Left colon (tissue), 2 donors: ENCODE measurements around the gene TARS2. TPM values are rescaled to one million over a fixed set of nuclear protein-coding genes. Genes with fewer than 3 reads are reported as not detected.

Experiments used
- ATAC-seq: fragments of 200-7000 bp; cut with Tn5 transposase; one replicate; pipeline ENCODE4 v1.9.1; 2020; ENCODE audit warnings: mild to moderate bottlenecking, moderate library complexity
- DNase-seq, 2 donors: peaks; one replicate each; pipeline ENCODE4 v3.0.0-alpha.2; 2020
- intact Hi-C, 2 donors: fragments of 100-400 bp; cut with DNase I in 1 of 2; cut with micrococcal nuclease in 1 of 2; formaldehyde crosslinking; loops; one replicate each; pipeline versions ENCODE4 v1.11.2 to v1.14.0; 2022; cut with DNase I, micrococcal nuclease
- microRNA-seq, 2 donors: library from miRNA; unstranded; fragments of <30 nt; microRNA quantifications; one replicate each; pipeline versions ENCODE4 v1.1.0 to v1.2.0, GENCODE V29; 2020
- total RNA-seq, 2 donors: library from RNA; stranded (reverse); fragmentation: NEBNext Ultra II Directional; extraction: Animal tissue kit (Norgen Biotek cat#: 25700); gene quantifications; one replicate each; pipeline ENCODE4 v1.2.1, GENCODE V29; 2021
- donor health status: DM: no; HTN: no; CAD: no.
- donor health status: DM: yes; HTN: yes; CAD: no.

Gene TARS2
- total RNA-seq, 2 donors from 2014 or later = 15.6 to 22.0 TPM

GRCh38 chr1:150551051-150551783, 64.0 kb downstream of the TARS2 start:
- DNase-seq (no peak), ATAC-seq (no peak)
- intact Hi-C loops = loop anchor here in 1 of 2 donors (10.0 kb wide), 1 partner anchor 74 kb away; the partner anchor contains the start of gene ENSA

DNA sequence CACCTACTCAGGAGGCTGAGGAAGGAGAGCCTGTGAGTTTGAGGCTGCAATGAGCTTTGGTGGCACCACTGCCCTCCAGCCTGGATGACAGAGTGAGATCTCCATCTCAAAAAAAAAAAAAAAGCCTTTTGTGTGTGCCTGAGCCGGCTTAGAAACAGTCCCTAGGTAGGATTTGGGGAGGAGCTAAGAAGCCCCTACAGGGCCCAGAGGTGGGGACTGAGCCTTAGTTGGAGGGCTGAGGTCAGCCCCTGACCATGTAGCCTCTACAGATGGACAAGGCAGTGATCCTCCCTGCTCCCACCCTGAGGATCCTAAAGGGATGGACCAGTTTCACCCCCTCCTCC, 64.5 kb downstream of the TARS2 start:
- ATAC-seq (no peak), DNase-seq (no peak)
- intact Hi-C loops = loop anchor here in 1 of 2 donors (10.0 kb wide), 1 partner anchor 73 kb away; the partner anchor contains the start of gene ENSA

DNA sequence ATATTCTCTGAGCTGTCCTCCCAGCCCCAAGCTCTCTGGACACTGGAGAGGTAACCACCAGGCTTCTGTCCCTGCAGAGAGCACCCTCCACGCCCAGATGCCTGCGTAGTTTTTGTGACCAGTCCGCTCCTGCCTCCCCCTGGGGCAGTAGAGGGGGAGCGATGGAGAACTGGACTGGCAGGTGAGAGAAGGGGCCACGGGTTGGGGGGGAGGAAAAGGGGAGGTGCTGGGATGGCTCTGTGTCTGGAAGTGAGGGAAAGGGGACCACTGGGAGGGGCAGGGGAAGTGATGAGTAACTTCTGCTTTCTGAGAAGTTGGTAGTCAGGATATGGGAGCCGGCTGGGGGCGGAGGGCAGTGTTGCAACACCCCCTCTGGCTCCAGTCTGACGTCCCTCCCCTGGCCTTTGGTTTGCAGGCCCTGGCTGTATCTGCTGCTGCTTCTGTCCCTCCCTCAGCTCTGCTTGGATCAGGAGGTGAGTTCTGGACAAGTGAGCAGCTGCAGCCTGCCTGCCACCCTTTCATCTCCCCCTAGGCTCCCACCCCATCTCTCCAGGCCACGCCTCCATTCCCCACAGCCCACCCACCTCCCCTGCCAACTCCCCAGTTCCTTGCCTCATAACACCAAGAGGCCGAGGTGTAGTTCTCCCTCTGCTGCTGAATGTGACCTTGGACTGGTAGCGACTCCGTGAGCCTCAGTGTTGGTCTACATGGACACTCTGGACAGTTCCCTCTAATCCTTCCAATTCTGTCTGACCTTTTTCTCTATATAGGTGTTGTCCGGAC, 65.1 kb downstream of the TARS2 start:
- intact Hi-C loops = loop anchor here in 1 of 2 donors (10.0 kb wide), 1 partner anchor 72 kb away; the partner anchor contains the start of gene ENSA
- ATAC-seq = peak; percentile 15

DNA sequence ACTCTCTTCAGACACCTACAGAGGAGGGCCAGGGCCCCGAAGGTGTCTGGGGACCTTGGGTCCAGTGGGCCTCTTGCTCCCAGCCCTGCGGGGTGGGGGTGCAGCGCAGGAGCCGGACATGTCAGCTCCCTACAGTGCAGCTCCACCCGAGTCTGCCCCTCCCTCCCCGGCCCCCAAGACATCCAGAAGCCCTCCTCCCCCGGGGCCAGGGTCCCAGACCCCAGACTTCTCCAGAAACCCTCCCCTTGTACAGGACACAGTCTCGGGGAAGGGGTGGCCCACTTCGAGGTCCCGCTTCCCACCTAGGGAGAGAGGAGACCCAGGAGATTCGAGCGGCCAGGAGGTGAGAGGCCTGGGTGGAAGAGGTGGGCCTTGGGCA, 65.7 kb downstream of the TARS2 start:
- DNase-seq (no peak), ATAC-seq (no peak)
- intact Hi-C loops = loop anchor here in 1 of 2 donors (10.0 kb wide), 1 partner anchor 72 kb away; the partner anchor contains the start of gene ENSA

More for the DNA sequence above, 65.1 kb downstream of the TARS2 start:
- DNase-seq = peak in 1 of 2 donors; percentile 80

- ATAC-seq (no peak), DNase-seq (no peak)
- intact Hi-C loops = loop anchor here in 1 of 2 donors (10.0 kb wide), 1 partner anchor 71 kb away; the partner anchor contains the start of gene ENSA
These were observed 66.3 kb downstream of the TARS2 start for GRCh38 chr1:150553392-150554085.

- ATAC-seq = no peak
- DNase-seq = no peak
- intact Hi-C loops = loop anchor here in 1 of 2 donors (10.0 kb wide), 1 partner anchor 71 kb away; the partner anchor contains the start of gene ENSA
These were observed 66.8 kb downstream of the TARS2 start for GRCh38 chr1:150554086-150554452.

DNA sequence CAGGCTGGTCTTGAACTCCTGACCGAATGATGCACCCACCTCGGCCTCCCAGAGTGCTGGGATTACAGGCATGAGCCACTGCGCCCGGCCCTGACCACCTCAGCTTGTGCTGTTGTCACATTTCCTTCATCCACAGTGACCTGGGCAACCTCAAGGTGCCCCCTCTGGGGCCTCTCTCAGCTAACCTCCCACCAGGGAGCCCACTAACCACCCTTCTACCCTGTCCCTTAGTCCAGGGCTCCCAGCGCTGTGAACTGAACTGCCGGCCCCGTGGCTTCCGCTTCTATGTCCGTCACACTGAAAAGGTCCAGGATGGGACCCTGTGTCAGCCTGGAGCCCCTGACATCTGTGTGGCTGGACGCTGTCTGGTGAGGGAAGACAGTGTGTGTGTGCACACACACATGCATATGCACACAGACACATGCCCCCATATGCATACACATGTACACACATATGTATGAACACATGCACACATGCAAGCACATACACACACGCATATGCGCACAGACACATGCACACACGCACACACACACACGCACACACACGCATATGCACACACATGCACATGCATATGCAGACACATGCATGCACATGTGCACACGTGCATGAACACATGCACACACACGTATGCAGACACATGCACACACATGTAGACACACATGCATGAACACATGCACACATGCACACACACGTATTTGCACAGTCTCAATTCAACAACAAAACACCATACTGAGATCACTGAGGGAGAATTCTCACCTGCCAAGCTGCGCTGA, 68.2 kb downstream of the TARS2 start:
- DNase-seq (peak in 1 of 2 donors; percentile 8), ATAC-seq (no peak)
- intact Hi-C loops = loop anchor here in 1 of 2 donors (10.0 kb wide), 1 partner anchor 69 kb away; the partner anchor contains the start of gene ENSA

GRCh38 chr1:150555971-150556865, 69.0 kb downstream of the TARS2 start:
- ATAC-seq (no peak), DNase-seq (no peak)
- intact Hi-C loops = loop anchor here in 1 of 2 donors (10.0 kb wide), 1 partner anchor 69 kb away; the partner anchor contains the start of gene ENSA

DNA sequence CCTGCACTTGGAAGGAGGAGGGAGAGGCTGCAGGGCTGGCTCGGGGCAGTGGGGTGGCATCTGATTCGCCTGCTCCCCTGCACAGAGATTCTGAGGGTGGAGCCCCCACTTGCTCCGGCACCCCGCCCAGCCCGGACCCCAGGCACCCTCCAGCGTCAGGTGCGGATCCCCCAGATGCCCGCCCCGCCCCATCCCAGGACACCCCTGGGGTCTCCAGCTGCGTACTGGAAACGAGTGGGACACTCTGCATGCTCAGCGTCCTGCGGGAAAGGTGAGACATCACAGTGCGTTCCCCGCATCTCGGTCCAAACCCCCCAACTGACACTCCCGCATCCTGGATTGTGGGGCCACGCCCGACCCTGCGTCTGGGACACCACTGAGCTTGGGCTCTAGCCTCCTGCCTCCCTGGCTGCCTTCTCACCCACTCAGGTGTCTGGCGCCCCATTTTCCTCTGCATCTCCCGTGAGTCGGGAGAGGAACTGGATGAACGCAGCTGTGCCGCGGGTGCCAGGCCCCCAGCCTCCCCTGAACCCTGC, 69.9 kb downstream of the TARS2 start:
- intact Hi-C loops = loop anchor here in 1 of 2 donors (10.0 kb wide), 1 partner anchor 68 kb away; the partner anchor contains the start of gene ENSA
- ATAC-seq (no peak), DNase-seq (peak; percentile 10 to 24)

Small RNA genes within 50 kb of the gene (microRNA-seq; reads per million reads assigned to microRNA genes)
- gene MIR4257 = 0 reads per million in 2 donors
- gene MIR6878 = 0 reads per million in 2 donors

Other genes starting within 250 kb of the TARS2 start
- under 1 TPM; 0.28 to 0.34 TPM for gene CA14, start 229.6 kb upstream of the TARS2 start, total RNA-seq
- gene APH1A, start 218.4 kb upstream of the TARS2 start, total RNA-seq = 100 to 1,000 TPM; 194 to 199 TPM
- gene C1orf54, start 214.6 kb upstream of the TARS2 start, total RNA-seq = 10 to 100 TPM in 1 of 2 donors, 1 to 10 TPM in 1; 4.5 to 11.5 TPM
- 1 to 10 TPM in 1 of 2 donors, under 1 TPM in 1; 0.95 to 1.3 TPM for gene CIART, start 204.9 kb upstream of the TARS2 start, total RNA-seq
- gene MRPS21, start 193.6 kb upstream of the TARS2 start, total RNA-seq = 10 to 100 TPM; 36.2 to 44.3 TPM
- gene PRPF3, start 165.9 kb upstream of the TARS2 start, total RNA-seq = 10 to 100 TPM; 45.4 to 47.1 TPM
- 10 to 100 TPM; 25.4 to 28.1 TPM for gene RPRD2, start 123.3 kb upstream of the TARS2 start, total RNA-seq
- gene ECM1, start 20.7 kb downstream of the TARS2 start, total RNA-seq = 1 to 10 TPM; 6.3 to 9.1 TPM
- gene FALEC, start 28.3 kb downstream of the TARS2 start, total RNA-seq = not detected
- gene ADAMTSL4, start 62.0 kb downstream of the TARS2 start, total RNA-seq = 1 to 10 TPM; 6.9 to 9.5 TPM
- 100 to 1,000 TPM; 263 TPM for gene MCL1, start 92.2 kb downstream of the TARS2 start, total RNA-seq
- gene ENSA, start 142.2 kb downstream of the TARS2 start, total RNA-seq = 100 to 1,000 TPM; 175 to 222 TPM
- 10 to 100 TPM; 71.3 to 87.1 TPM for gene GOLPH3L, start 209.7 kb downstream of the TARS2 start, total RNA-seq
- gene HORMAD1, start 233.5 kb downstream of the TARS2 start, total RNA-seq = 1 to 10 TPM in 1 of 2 donors, under 1 TPM in 1; 0.49 to 1.7 TPM